HG03442 (cell line): ENCODE data around the gene AXIN2.
"Not testable (repeated sequence)": the region's sequence is repeated elsewhere in the genome, so short reads cannot be mapped to it uniquely, and the experiment has no call there.

Experiments
- ATAC-seq: cut with Tn5 transposase; IDR thresholded peaks from one replicate; pipeline ENCODE4 v1.9.1; 2021; ENCODE audit warnings: mild to moderate bottlenecking, moderate library complexity; ENCODE audit not compliant: unreplicated experiment

The AXIN2 gene

GRCh38 chr17:65485388-65486299 is 75.8 kb downstream of the AXIN2 start:
- no peak for ATAC-seq

- ATAC-seq, result not testable (repeated sequence)
Observed at GRCh38 chr17:65484405-65484804, 77.0 kb downstream of the AXIN2 start.

DNA sequence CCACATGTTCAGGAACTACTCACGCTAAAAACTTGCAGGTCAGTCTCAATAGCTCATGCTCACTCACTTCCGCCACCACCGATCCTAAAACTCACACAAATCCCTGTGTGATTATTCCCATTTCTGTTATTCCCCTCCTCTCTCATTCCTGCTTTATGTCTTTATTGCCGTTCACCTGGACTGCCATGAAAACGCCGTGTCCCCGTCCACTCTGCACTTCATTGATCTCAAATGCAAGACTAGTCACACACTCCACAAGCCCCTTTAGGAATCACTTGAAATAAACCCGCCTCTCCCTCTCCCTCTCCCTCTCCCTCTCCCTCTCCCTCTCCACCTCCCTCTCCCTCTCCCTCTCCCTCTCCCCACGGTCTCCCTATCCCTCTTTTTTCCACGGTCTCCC is 78.0 kb downstream of the AXIN2 start:
- ATAC-seq, result no peak

DNA sequence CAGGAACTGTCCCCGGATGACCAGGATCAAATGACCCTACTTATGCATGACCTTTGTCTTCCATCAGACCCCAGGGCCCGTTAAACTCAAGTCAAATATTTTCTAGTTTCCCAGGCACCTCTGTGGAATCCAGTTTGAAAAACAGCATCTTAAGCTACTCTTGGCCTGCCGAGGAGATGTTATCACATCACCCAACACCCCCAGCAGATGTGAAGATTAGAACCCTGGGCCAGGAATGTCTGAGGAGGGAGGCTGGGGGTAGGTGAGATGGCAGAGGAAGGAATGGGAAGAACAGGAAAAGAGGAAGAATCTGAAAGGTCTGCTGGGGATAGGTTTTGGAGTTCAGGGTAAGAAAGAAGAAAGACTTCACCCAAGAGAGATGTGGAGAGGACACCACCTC is 79.2 kb downstream of the AXIN2 start:
- no peak for ATAC-seq

DNA sequence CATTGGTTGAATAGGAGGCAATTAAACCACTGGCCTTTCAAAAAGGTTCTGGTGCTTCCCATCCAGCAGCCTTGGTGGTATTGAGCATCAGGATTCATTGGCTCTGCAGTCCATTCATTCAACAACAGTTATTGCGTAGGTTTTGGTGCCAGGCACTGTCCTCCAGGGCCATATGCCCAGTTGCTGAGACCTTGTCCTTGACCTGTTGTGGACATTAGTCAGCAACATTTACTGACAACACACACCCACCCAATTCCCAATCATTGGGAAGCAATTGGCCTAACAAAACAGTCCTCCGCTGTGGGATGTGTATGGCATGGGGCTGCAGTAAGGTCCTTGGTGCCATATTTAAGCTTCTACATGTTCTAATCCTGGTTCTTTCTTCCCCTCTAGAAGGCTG is 82.2 kb downstream of the AXIN2 start:
- ATAC-seq, result no peak
